Measurements from ENCODE around the gene MAPT.
"Not testable (repeated sequence)": the region's sequence is repeated elsewhere in the genome, so short reads cannot be mapped to it uniquely, and the experiment has no call there.

The MAPT gene

DNA sequence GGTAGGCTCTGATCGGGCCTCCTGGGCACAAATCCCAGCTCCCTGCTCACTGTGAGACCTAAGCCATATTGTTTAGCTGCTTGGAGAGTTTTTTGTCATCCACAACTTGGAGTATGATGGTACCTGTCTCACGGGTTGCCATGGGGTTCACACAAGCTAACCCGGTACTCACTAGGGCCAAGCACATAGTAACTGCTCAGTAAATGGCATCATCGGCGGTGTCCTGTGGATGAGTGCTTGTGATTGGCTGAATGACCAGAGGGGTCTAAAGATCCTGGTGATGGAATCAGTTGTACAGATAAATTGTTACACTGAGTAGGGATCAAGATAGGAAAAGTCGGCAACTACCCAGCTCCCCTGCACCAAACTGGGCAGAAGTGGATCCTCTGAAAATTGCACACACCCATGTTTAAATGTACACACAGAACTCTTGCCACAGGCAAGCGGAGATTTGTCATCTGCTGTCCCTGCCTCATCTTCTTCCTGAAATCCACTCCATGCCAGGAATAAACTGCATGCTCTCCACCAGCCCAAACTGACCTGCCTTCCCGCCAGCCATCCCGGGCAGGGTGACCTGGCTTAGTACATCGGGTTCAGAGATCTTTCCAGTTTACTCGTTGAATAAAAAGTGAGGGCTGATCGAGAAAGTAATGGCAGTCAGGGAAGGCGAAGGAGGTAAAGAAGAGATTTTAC lies 6.5 kb downstream of the MAPT start:
- DNase-seq (ENCODE audit: low read depth): no peak

- no peak for DNase-seq (ENCODE audit: low read depth)
Observed at GRCh38 chr17:45902892-45903346, 8.6 kb downstream of the MAPT start.

DNA sequence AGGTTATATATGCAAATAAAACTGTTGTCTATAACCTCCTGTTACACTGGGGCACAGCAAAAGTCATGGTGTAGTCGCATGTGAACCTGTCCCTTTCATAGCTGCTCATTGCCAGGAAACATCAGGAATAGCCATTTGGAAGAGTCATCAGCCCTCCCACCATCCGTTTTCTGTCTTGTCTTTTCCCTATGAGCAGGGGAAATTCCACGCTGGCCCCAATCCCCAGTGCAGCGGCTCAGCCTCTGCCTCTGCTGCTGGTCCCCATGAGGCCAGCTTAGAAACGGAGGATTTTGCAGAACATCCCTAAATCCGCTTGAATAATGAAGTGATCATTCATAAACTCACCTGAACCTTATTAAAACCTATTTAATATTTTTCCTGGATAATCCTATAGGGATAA lies 10.5 kb downstream of the MAPT start:
- no peak for DNase-seq (ENCODE audit: low read depth)

DNA sequence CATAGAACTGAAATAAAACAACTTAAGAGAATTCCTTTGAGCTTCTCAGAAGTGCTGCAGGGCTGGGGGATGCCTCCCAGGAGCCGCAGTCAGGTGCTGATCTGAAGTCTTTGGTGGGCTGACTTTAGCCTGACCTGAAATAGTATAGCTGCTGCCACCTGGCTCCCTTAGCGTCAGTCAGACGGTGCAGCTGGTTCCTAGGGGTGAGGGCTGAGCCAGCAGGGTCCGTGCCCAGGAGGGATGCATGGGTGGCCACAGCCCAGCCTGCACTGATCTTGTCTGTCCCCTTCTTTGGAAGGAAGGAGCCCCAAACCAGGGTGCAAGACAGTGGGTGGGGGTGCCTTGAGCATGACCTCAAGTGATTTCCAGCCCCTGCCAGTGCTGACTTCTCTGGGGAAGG lies 11.5 kb downstream of the MAPT start:
- DNase-seq (ENCODE audit: low read depth): no peak

DNA sequence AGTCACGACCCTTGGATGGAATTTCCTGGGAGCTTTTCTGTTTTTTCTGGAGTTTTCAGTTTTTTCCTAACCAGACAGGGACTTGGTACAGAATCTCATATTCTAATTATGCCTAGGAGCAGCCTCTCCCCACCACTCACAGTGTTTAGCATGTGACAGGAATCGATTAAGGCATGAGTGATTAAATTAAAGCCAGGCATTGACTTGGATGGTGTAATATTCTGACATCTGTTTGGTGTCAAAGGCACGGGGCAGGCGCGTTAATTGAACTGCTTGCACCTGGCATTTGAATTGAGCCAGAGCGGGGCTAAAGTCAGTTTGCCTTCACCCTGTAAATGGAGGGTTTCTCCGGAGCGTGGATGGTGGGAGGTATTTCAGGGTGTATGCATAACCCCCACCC lies 11.9 kb downstream of the MAPT start:
- no peak for DNase-seq (ENCODE audit: low read depth)

GRCh38 chr17:45906927-45907622 lies 12.7 kb downstream of the MAPT start:
- DNase-seq (ENCODE audit: low read depth): no peak

DNA sequence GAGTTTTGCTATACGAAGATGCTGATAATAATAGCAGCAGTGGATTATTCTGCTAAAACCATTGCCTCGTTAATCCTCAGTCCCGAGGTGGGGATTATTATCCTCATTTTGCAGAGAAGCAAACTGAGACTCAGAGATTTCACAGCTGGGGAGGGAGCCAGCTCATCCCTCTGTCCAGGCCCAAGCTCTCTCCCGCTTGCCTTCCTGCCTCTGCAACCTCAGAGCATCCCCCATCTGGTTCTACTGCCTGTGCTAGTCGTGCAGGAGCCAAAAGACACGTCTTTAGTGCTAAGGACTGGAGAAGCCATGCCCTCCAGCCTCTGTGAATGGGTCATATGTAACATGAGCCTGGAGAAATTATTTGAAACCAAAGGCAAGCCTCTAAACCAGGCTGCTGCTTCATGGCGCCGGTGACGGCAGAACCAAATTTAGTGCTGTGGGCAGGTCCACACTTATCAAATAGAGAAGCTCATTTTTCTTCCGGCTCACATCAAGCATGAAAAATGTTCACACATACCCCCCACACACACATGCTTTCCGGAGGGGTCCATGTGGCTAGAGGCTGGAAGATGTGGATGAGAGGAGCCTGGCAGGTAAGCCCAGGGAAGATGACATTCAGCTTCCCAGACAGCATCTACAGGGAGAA lies 13.5 kb downstream of the MAPT start:
- no peak for DNase-seq (ENCODE audit: low read depth)

DNA sequence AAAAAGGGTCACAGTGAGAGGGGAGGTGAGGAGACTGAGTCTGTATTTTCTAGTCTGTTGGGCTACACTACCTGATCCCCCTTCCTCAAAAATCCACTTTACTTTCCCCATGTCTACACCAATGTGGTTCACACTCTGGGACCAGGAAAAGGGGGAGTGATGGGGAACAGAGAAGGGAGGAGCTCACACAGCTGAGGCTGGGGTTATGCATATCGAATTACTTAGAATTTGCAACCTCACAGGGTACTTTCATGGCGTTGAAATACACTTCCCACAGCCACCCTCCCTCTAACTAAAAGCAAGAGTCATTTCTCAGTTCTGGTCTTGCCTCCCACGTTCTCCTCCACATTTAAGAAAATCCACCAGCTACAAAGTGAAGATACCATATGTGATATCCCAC lies 14.1 kb downstream of the MAPT start:
- no peak for DNase-seq (ENCODE audit: low read depth)

- DNase-seq (ENCODE audit: low read depth): no peak
Observed at GRCh38 chr17:45908935-45909334, 14.6 kb downstream of the MAPT start.

DNA sequence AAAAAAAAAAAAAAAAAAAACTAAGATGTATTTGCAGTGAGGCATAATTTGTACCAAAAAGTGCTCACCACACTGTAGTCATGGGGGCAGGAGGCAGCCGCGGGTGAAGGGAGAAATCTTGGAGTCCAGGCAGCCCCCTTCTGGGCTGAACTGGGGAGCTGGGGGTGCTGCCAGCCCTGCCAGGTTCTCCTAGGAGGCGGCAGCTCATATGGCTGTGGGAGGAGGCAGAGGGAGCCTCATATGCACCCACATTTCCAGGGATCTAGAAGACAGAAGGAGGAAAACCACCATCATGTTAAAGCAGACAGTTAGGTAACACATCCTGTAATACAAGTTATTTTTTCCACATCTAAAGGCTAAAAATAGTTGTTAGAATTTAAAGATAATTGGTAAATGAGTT lies 16.3 kb downstream of the MAPT start:
- DNase-seq (ENCODE audit: low read depth): no peak

DNA sequence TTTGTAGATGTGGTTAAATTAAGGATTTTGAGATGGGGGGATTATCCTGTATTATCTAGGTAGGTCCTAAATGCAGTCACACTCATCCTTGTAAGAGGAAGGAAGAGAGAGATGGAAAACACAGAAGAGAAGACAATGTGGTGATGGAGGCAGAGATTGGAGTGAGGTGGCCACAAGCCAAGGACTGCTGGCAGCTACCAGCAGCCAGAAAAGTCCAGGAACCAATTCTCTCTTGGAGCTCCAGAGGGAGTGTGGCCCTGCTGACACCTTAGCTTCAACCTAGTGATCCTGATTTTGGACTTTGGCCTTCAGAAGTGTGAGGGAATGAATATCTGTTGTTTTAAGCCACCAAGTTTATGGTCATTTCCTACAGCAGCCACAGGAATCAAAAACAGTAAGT lies 18.0 kb downstream of the MAPT start:
- no peak for DNase-seq (ENCODE audit: low read depth)

DNA sequence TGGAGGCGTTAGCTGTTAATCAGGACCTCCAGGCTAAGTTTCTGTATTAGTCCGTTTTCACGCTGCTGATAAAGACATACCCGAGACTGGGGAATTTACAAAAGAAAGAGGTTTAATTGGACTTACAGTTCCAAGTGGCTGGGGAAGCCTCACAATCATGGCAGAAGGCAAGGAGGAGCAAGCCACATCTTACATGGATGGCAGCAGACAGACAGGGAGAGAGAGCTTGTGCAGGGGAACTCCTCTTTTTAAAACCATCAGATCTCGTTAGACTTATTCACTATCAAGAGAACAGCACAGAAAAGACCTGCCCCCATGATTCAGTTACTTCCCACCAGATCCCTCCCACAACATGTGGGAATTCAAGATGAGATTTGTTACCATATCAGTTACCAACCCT lies 18.7 kb downstream of the MAPT start:
- DNase-seq (ENCODE audit: low read depth): not testable (repeated sequence)

- DNase-seq (ENCODE audit: low read depth): no peak
Observed at GRCh38 chr17:45914047-45914717, 19.8 kb downstream of the MAPT start.

- no peak for DNase-seq (ENCODE audit: low read depth)
Observed at GRCh38 chr17:45915263-45915662, 20.9 kb downstream of the MAPT start.

- no peak for DNase-seq (ENCODE audit: low read depth)
Observed at GRCh38 chr17:45917081-45917480, 22.7 kb downstream of the MAPT start.

- no peak for DNase-seq (ENCODE audit: low read depth)
Observed at GRCh38 chr17:45918241-45918745, 23.9 kb downstream of the MAPT start.

DNA sequence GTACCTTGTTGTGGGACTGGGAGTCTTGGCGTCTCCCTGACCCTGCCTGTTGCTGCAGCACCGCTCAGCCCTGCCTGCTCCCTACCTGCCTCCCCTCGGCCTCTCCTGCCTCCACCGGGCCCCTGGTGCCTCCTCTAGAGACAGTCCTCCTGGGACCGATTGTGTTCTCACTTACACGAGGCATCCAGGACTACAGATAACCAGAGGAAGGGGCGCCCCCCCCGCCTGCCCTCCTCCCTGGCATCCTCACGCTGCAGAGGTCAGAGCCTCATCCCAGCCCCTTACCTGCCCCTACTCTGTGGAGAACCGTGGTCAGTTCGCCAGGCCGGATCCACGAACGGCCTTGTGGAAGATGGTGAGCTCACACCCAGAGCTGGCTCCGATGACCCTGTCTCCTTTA lies 24.8 kb downstream of the MAPT start:
- no peak for DNase-seq (ENCODE audit: low read depth)

DNA sequence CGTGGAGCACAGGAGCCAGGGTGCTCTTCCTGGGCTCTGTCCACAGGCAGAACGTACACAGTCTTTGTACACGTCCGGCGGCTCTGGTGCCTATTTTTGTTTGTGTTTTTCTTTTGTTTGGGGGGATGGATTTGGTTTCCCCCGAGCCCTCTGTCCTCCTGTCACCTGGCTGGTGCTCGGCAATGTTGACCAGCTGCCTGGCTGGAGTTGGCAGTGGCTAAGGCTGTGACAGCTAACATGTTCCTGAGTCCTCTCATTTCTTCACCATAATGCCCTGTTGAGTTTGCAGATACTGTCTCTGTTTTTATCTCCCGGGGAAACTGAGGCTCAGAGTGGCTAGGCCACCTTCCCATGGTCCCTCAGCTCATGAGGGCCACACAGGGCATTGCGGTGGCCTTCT lies 25.7 kb downstream of the MAPT start:
- DNase-seq (ENCODE audit: low read depth): no peak

- peak; percentile 9 for DNase-seq (ENCODE audit: low read depth)
Observed at GRCh38 chr17:45923511-45924268, 29.3 kb downstream of the MAPT start.

DNA sequence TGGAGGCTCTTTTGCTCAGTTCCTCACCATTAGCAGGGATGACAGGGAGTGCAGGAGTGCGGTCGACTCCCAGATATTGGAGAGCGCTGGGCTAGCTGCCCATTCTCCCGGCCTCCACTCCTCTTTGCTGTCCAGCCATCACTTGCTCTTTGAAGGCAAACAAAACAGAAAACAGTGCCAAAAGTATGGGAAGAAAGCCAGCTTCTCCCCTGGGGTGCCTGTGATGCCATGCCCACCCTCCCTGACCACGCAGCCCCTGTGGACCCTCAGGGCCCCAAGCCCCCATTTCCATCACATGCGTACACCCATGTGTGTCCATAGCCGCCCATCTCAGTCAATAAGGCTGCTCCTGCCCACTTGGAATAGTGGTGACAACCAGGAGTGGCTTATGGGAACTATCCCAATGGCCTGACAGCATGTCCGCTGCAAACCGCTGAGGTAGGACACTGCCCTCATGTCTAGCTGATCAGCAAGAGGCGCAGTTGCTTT lies 30.0 kb downstream of the MAPT start:
- no peak for DNase-seq (ENCODE audit: low read depth)

DNA sequence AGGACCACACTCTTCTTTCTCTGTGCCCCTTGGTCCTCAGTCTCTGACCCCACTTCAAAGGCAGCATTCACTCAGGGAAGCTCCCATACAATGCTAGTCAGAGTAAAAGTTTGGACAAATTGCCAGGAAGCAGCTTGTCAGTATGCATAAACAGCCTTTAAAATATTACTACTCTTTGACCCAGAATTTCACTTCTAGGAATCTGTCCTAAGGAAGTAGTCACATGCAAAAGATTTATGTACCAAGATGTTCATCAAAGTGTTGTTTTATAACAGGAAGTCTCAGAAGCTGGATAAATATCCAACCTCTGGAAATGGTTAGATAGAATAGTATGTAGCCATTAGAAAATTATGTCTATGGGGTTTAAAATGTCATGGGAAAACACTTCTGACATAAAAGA lies 31.0 kb downstream of the MAPT start:
- DNase-seq (ENCODE audit: low read depth): no peak

DNA sequence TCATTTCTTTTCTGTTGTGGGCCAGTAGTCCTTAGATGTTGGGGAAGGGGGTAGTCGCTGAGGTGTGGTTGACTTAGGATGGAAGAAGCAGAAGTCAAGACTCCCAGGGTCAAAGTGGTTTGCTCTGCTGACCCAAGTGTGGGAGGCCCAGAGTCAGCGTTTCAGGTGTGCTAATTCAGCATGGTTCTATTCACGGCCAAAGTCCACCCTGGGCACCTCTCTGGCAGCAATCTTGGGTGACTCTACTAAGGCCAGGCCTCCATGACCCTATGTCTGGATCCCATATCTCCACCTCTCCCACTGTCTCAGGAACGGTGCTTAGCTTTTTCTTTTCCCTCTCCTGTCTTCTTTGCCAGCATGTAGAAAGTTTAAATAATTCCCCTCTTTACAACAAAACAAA lies 32.9 kb downstream of the MAPT start:
- DNase-seq (ENCODE audit: low read depth): no peak
